PC-9 (cell line): ENCODE measurements around the gene CPN2. TPM values are rescaled to one million over a fixed set of nuclear protein-coding genes. Genes with fewer than 3 reads are reported as not detected.

Experiments used
- BruUV-seq: library from RNA; stranded (reverse); fragments of 400-500 nt; replicated peaks from 2 replicates; lab custom pipeline; 2021; lab: Mats Ljungman, UMichigan
- CTCF ChIA-PET: fragments of 300-600 bp; sonication (Branson Sonifier 250); formaldehyde crosslinking; loops from one replicate; lab custom pipeline; 2022; ENCODE audit warnings: antibody characterized with exemption; lab: Charles Lee
- POLR2A ChIA-PET: fragments of 300-600 bp; sonication (Branson Sonifier 250); formaldehyde crosslinking; loops from one replicate; lab custom pipeline; 2022; ENCODE audit warnings: antibody characterized with exemption; ENCODE audit not compliant: unreplicated experiment; lab: Charles Lee
- DNase-seq, 2 experiments: peaks; one replicate each; pipeline versions ENCODE4 v3.0.0 to v3.0.0-alpha.2; 2015 to 2022; ENCODE audit warnings: mixed read lengths in 1 of 2
- H2AFZ ChIP-seq: fragments of 200-600 bp; sonication (generic); 2 replicates; pipeline ENCODE4 v1.8.1; 2017; ENCODE audit warnings: antibody characterized with exemption
- H3F3A ChIP-seq: fragments of 200-600 bp; sonication (generic); 2 replicates; pipeline ENCODE4 v1.8.1; 2017; ENCODE audit warnings: antibody characterized with exemption, mild to moderate bottlenecking, low read depth; ENCODE audit not compliant: insufficient read depth
- H3K27ac ChIP-seq: fragments of 200-600 bp; sonication (generic); 2 replicates; pipeline ENCODE4 v1.6.1; 2016; ENCODE audit warnings: mixed run types
- H3K27me3 ChIP-seq: fragments of 200-600 bp; sonication (generic); 2 replicates; pipeline ENCODE4 v1.6.1; 2016; ENCODE audit warnings: low read depth, mixed run types; ENCODE audit not compliant: insufficient read depth
- H3K36me3 ChIP-seq: fragments of 200-600 bp; sonication (generic); 2 replicates; pipeline ENCODE4 v1.6.1; 2016; ENCODE audit warnings: low read depth, mixed run types
- H3K4me1 ChIP-seq: fragments of 200-600 bp; sonication (generic); replicated peaks from 2 replicates; pipeline ENCODE4 v1.6.1; 2016; ENCODE audit warnings: mixed run types; ENCODE audit not compliant: insufficient read depth
- H3K4me2 ChIP-seq: fragments of 200-600 bp; sonication (generic); 2 replicates; pipeline ENCODE4 v1.6.1; 2017; ENCODE audit warnings: mixed run types
- H3K4me3 ChIP-seq: fragments of 200-600 bp; sonication (generic); 2 replicates; pipeline ENCODE4 v1.6.1; 2016; ENCODE audit warnings: mixed run types
- H3K79me2 ChIP-seq: fragments of 200-600 bp; sonication (generic); 2 replicates; pipeline ENCODE4 v1.6.1; 2017; ENCODE audit warnings: low read depth, mixed run types
- H3K9me2 ChIP-seq: fragments of 200-600 bp; sonication (generic); 2 replicates; pipeline ENCODE4 v1.8.1; 2017; ENCODE audit warnings: mild to moderate bottlenecking; ENCODE audit not compliant: insufficient read depth
- H3K9me3 ChIP-seq: fragments of 200-600 bp; sonication (generic); 2 replicates; pipeline ENCODE4 v1.8.1; 2016; ENCODE audit warnings: low read depth; ENCODE audit not compliant: insufficient read depth
- H4K20me1 ChIP-seq: fragments of 200-600 bp; sonication (generic); 2 replicates; pipeline ENCODE4 v1.8.1; 2017; ENCODE audit not compliant: insufficient read depth
- EZH2 ChIP-seq: fragments of 200-600 bp; sonication (generic); IDR thresholded peaks from 2 replicates; pipeline ENCODE4 v1.8.0; 2017; ENCODE audit warnings: antibody characterized with exemption, low read depth
- intact Hi-C: fragments of 100-400 bp; cut with micrococcal nuclease; formaldehyde crosslinking; loops from one replicate; pipeline ENCODE4 v1.10.0; 2022; ENCODE audit not compliant: unreplicated experiment
- total RNA-seq: library from RNA; stranded (reverse); gene quantifications from 2 replicates; pipeline ENCODE4 v1.2.3, GENCODE V29; 2021
- TF ChIP-seq, protein P1 (sequence below): fragments of 200-600 bp; sonication (generic); conservative IDR thresholded peaks from 2 replicates; pipeline ENCODE4 v1.6.1; 2017; ENCODE audit warnings: mixed run types, antibody characterized with exemption, mild to moderate bottlenecking, moderate library complexity

CPN2 gene
- total RNA-seq, 1 experiment from 2014 or later, result not detected

DNA sequence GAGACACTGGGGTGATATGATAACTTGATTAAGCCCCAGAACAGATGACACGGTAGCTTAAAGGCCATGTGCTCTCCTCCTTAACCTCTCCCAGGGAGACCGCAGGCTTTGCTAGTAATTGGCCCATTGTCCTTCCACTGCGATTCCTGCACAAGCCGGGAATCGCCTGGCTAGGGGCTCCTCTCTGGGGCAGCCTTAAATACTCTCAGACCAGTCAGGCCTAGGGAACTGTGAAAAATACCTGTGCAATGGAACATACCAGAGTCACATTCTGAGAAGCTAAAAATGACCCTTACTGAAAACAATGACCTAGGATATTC lies 56.3 kb downstream of the CPN2 start:
- no peaks in the 10 kb centered on the region for H3K27me3 ChIP-seq
- H3K4me3 ChIP-seq, result no peak overlapping the region
- no peaks in the 10 kb centered on the region for H3K9me2 ChIP-seq
- H3K36me3 ChIP-seq, result no peaks in the 10 kb centered on the region
- no peak overlapping the region for H3K27ac ChIP-seq
- no peaks in the 10 kb centered on the region for H3K79me2 ChIP-seq
- peaks cover 65% of the 10 kb centered on the region for H3K4me1 ChIP-seq
- no peaks in the 10 kb centered on the region for H4K20me1 ChIP-seq
- peaks cover 25% of the 10 kb centered on the region for H3F3A ChIP-seq
- peaks cover 7% of the 10 kb centered on the region for H3K9me3 ChIP-seq
- ChIA-PET CTCF (interaction anchor here (0.6 kb wide), 1 partner anchor 17 kb away, joined by 3 read pairs; no protein-coding TSS in a partner anchor), POLR2A (interaction anchor here (0.6 kb wide), 2 partner anchors 17 to 477 kb away, joined by 3 read pairs; no protein-coding TSS in a partner anchor)
- H2AFZ ChIP-seq, result no peak overlapping the region
- no TSS peak for BruUV-seq
- intact Hi-C loops, result no loop called here
- no peak for TF ChIP-seq EZH2
- TF ChIP-seq, protein P1, sequence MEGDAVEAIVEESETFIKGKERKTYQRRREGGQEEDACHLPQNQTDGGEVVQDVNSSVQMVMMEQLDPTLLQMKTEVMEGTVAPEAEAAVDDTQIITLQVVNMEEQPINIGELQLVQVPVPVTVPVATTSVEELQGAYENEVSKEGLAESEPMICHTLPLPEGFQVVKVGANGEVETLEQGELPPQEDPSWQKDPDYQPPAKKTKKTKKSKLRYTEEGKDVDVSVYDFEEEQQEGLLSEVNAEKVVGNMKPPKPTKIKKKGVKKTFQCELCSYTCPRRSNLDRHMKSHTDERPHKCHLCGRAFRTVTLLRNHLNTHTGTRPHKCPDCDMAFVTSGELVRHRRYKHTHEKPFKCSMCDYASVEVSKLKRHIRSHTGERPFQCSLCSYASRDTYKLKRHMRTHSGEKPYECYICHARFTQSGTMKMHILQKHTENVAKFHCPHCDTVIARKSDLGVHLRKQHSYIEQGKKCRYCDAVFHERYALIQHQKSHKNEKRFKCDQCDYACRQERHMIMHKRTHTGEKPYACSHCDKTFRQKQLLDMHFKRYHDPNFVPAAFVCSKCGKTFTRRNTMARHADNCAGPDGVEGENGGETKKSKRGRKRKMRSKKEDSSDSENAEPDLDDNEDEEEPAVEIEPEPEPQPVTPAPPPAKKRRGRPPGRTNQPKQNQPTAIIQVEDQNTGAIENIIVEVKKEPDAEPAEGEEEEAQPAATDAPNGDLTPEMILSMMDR, result no peak
- no peak overlapping the region for H3K4me2 ChIP-seq
- no peak for DNase-seq

DNA sequence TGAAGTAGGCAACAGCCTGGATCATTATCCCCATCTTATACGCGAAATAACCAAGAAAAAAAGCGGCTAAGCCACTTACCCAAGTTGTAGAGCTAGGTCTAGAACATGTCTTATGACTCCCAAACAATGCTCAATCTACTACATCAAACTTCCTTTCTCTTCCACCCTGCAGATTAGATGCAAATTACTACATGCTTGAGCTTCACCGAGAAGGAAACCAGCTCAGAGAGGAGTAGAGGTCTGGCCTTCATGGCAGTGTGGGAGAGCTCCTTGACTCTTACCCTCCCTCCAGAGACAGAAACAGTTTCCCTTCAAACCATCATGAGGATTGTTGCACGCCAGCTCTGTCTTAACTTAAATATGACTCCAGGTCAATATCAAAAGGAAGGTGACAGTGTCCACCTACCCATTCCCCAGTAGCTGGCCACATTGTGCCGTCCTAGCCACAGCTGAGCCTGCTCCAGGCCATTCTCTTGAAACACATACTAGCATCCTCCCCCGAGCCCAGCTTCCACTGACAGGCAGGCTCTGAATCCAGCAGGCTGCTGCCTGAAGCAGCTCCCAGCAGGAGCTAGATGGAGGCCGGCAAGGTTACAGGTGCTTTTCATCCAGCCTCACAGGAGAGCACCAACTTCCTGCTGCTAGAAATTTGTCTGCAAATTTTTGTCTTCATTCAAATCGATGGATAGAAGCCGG lies 56.8 kb downstream of the CPN2 start:
- ChIA-PET POLR2A (interaction anchor here (0.6 kb wide), 1 partner anchor 477 kb away, joined by 3 read pairs; no protein-coding TSS in a partner anchor), CTCF (interaction anchor here (0.6 kb wide), 1 partner anchor 17 kb away, joined by 3 read pairs; no protein-coding TSS in a partner anchor)
- H3K36me3 ChIP-seq, result no peaks in the 10 kb centered on the region
- peaks cover 7% of the 10 kb centered on the region for H3K9me3 ChIP-seq
- BruUV-seq, result no TSS peak
- H3K27ac ChIP-seq, result no peak overlapping the region
- H3K9me2 ChIP-seq, result no peaks in the 10 kb centered on the region
- H3K79me2 ChIP-seq, result no peaks in the 10 kb centered on the region
- no peak overlapping the region for H3K4me2 ChIP-seq
- H3K4me3 ChIP-seq, result no peak overlapping the region
- intact Hi-C loops, result no loop called here
- no peaks in the 10 kb centered on the region for H3K27me3 ChIP-seq
- H3K4me1 ChIP-seq, result peaks cover 65% of the 10 kb centered on the region
- no peaks in the 10 kb centered on the region for H4K20me1 ChIP-seq
- no peak for TF ChIP-seq EZH2
- TF ChIP-seq, protein P1, result no peak
- DNase-seq, result no peak
- peaks cover 25% of the 10 kb centered on the region for H3F3A ChIP-seq
- H2AFZ ChIP-seq, result no peak overlapping the region

DNA sequence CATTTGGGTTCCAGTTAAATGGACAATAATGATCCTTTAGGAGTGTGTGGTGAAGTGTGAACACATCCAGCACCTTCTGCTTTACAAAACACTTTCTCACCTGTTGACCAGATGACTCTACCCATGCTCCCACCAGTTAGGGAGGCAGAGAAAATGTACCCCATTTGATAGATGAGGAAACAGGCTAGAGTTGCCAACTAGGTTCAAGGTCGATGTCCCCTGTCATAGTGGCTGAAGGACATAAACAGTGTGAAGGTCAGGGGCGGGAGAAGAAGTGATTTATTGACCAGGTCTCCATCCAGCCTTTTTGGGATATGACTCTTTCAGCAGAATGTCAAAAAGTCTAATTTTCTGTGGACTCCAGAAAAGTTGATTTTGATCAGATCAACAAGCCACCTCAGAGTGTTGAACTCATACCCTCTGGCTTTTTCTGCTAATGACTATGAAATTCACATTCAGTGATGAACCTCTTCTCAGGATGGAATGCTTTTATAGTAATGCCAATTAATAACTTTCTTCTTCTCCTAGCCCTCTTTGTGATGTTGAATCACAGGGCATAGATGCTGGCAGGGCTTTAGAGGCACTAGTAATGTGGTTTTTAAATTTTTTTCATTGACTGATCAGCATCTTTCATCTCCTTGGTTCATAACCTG lies 57.5 kb downstream of the CPN2 start:
- ChIA-PET CTCF (no interaction called here), POLR2A (no interaction called here)
- Histone ChIP-seq H3K9me3 (peaks cover 7% of the 10 kb centered on the region), H4K20me1 (no peaks in the 10 kb centered on the region), H3K4me1 (peaks cover 65% of the 10 kb centered on the region), H3K79me2 (no peaks in the 10 kb centered on the region), H3K36me3 (no peaks in the 10 kb centered on the region), H3F3A (peaks cover 25% of the 10 kb centered on the region), H2AFZ (no peak overlapping the region), H3K4me3 (no peak overlapping the region), H3K27ac (no peak overlapping the region), H3K27me3 (no peaks in the 10 kb centered on the region), H3K9me2 (no peaks in the 10 kb centered on the region), H3K4me2 (no peak overlapping the region)
- DNase-seq, result no peak
- intact Hi-C loops, result no loop called here
- BruUV-seq, result no TSS peak
- TF ChIP-seq, protein P1, result no peak
- TF ChIP-seq EZH2, result no peak
